HEK293 (cell line): Measurements from ENCODE around the gene FOXG1.

Experiments used
- CTCF ChIP-seq: fragments of 450-650 bp; formaldehyde crosslinking; IDR thresholded peaks from 2 replicates; pipeline ENCODE4 v1.5.1; 2016; ENCODE audit warnings: missing biosample characterization, missing genetic modification characterization
- REPIN1 ChIP-seq: fragments of 450-650 bp; formaldehyde crosslinking; IDR thresholded peaks from 2 replicates; pipeline ENCODE4 v1.5.1; 2017; ENCODE audit warnings: missing biosample characterization, missing genetic modification characterization, low read depth
- TCF7L2 ChIP-seq: IDR thresholded peaks from 2 replicates; pipeline ENCODE4 v1.6.1; 2011; ENCODE audit warnings: low read depth, mild to moderate bottlenecking, inconsistent platforms, low read length, moderate library complexity, borderline replicate concordance
- ZBTB1 ChIP-seq: fragments of 450-650 bp; formaldehyde crosslinking; IDR thresholded peaks from 2 replicates; pipeline ENCODE4 v1.5.1; 2016; ENCODE audit warnings: missing biosample characterization, missing genetic modification characterization
- ZBTB49 ChIP-seq: fragments of 450-650 bp; formaldehyde crosslinking; IDR thresholded peaks from 2 replicates; pipeline ENCODE4 v1.5.1; 2016; ENCODE audit warnings: missing biosample characterization, missing genetic modification characterization, low read depth
- ZBTB6 ChIP-seq: fragments of 450-650 bp; formaldehyde crosslinking; IDR thresholded peaks from 2 replicates; pipeline ENCODE4 v1.5.1; 2017; ENCODE audit warnings: missing biosample characterization, missing genetic modification characterization
- ZNF184 ChIP-seq: fragments of 450-650 bp; IDR thresholded peaks from 2 replicates; pipeline ENCODE4 v1.5.1; 2018; ENCODE audit warnings: missing biosample characterization, mild to moderate bottlenecking, missing genetic modification characterization
- ZNF223 ChIP-seq: fragments of 450-650 bp; formaldehyde crosslinking; IDR thresholded peaks from 2 replicates; pipeline ENCODE4 v1.5.1; 2016; ENCODE audit warnings: missing biosample characterization, missing genetic modification characterization
- ZNF416 ChIP-seq: fragments of 450-650 bp; formaldehyde crosslinking; IDR thresholded peaks from 2 replicates; pipeline ENCODE4 v1.5.1; 2016; ENCODE audit warnings: missing biosample characterization, missing genetic modification characterization
- ZNF501 ChIP-seq: fragments of 450-650 bp; formaldehyde crosslinking; IDR thresholded peaks from 2 replicates; pipeline ENCODE4 v1.5.1; 2016; ENCODE audit warnings: missing biosample characterization, missing genetic modification characterization
- ZNF521 ChIP-seq: fragments of 450-650 bp; formaldehyde crosslinking; IDR thresholded peaks from 2 replicates; pipeline ENCODE4 v1.5.1; 2017; ENCODE audit warnings: missing biosample characterization, mild to moderate bottlenecking, missing genetic modification characterization
- ZNF704 ChIP-seq: fragments of 450-650 bp; formaldehyde crosslinking; IDR thresholded peaks from 2 replicates; pipeline ENCODE4 v1.5.1; 2016; ENCODE audit warnings: missing biosample characterization, missing genetic modification characterization
- ZNF791 ChIP-seq: fragments of 450-650 bp; formaldehyde crosslinking; IDR thresholded peaks from 2 replicates; pipeline ENCODE4 v1.5.1; 2016; ENCODE audit warnings: missing biosample characterization, missing genetic modification characterization
- ZSCAN5A ChIP-seq: fragments of 450-650 bp; formaldehyde crosslinking; IDR thresholded peaks from 2 replicates; pipeline ENCODE4 v1.5.1; 2016; ENCODE audit warnings: missing biosample characterization, missing genetic modification characterization

- TF ChIP-seq TCF7L2 (no peak), CTCF (tag by site-specific recombination) (no peak), ZNF704 (tag by site-specific recombination) (no peak), ZNF791 (tag by site-specific recombination) (no peak), ZNF223 (no peak), ZBTB1 (tag by site-specific recombination) (no peak), ZNF521 (tag by site-specific recombination) (no peak), REPIN1 (tag by site-specific recombination) (no peak), ZBTB6 (tag by site-specific recombination) (no peak), ZNF501 (tag by site-specific recombination) (no peak), ZNF184 (no peak), ZBTB49 (no peak), ZNF416 (tag by site-specific recombination) (no peak), ZSCAN5A (no peak)
These were observed 4.9 kb upstream of the FOXG1 start for GRCh38 chr14:28761438-28762291.
